Mucosa of descending colon (tissue), 3 donors: ENCODE data around the gene TRAM2. TPM values are rescaled to one million over a fixed set of nuclear protein-coding genes. Genes with fewer than 3 reads are reported as not detected.
A peak's percentile ranks its signal among the peaks of the same experiment; 100 is the strongest.

Source experiments
- ATAC-seq: fragments of 200-7000 bp; cut with Tn5 transposase; one replicate; pipeline ENCODE4 v1.9.1; 2020; ENCODE audit warnings: mild to moderate bottlenecking, moderate library complexity
- DNase-seq, 3 donors: peaks; one replicate each; pipeline ENCODE4 v3.0.0-alpha.2; 2020
- H3K36me3 ChIP-seq: fragments of 200-600 bp; one replicate; pipeline ENCODE4 v1.8.0; 2021; ENCODE audit warnings: low read depth, mild to moderate bottlenecking
- H3K4me1 ChIP-seq: fragments of 200-600 bp; one replicate; pipeline ENCODE4 v1.8.0; 2021; ENCODE audit warnings: low read depth, mild to moderate bottlenecking
- H3K4me3 ChIP-seq: fragments of 200-600 bp; one replicate; pipeline ENCODE4 v1.8.0; 2021; ENCODE audit warnings: mild to moderate bottlenecking
- H3K9me3 ChIP-seq: fragments of 200-600 bp; one replicate; pipeline ENCODE4 v1.8.0; 2021; ENCODE audit warnings: mild to moderate bottlenecking
- intact Hi-C, 2 donors: fragments of 100-400 bp; cut with DNase I in 1 of 2; cut with micrococcal nuclease in 1 of 2; formaldehyde crosslinking; loops; one replicate each; pipeline versions ENCODE4 v1.11.0 to v1.11.1; 2022; cut with DNase I, micrococcal nuclease
- total RNA-seq, 3 donors: library from RNA; stranded (reverse); fragmentation: NEBNext Ultra II Directional in 2 of 3; extraction: Animal tissue kit (Norgen Biotek cat#: 25700) in 2 of 3; gene quantifications; one replicate each; pipeline versions ENCODE4 v1.2.1 to v1.2.4, GENCODE V29; 2021 to 2023
- TF ChIP-seq, protein P1 (sequence below): fragments of 200-600 bp; IDR thresholded peaks from one replicate; pipeline ENCODE4 v1.8.0; 2022; ENCODE audit warnings: antibody characterized with exemption, mild to moderate bottlenecking
- donor health status: DM: no; HTN: no; CAD: no; lungs with moderate emphysema.
- donor health status: DM: no; HTN: no; CAD: no.
- donor health status: DM: no; HTN: yes; CAD: no.

The TRAM2 gene
- total RNA-seq, 3 donors from 2014 or later, result 20.3 to 25.0 (median 24.1) TPM

DNA sequence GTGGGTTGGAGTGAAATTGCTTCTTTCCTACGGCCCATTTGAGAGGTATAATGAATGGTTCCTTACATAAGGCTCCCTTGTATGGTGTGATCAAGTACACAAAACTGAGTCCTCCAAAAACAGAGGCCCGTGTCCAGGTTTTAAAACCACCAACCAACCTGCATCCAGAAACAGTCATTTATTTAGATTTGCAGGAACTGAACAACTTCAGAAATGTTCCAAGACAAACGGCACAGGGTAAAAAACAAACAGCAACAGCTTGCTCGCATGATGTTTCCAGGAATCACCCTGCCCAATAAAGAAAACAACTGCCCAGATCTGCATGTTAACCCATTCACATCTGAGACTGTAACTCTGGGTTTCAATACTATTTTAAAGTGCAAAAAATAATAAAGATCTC, 40.2 kb upstream of the TRAM2 start:
- intact Hi-C loops, result no loop called here
- TF ChIP-seq, protein P1, sequence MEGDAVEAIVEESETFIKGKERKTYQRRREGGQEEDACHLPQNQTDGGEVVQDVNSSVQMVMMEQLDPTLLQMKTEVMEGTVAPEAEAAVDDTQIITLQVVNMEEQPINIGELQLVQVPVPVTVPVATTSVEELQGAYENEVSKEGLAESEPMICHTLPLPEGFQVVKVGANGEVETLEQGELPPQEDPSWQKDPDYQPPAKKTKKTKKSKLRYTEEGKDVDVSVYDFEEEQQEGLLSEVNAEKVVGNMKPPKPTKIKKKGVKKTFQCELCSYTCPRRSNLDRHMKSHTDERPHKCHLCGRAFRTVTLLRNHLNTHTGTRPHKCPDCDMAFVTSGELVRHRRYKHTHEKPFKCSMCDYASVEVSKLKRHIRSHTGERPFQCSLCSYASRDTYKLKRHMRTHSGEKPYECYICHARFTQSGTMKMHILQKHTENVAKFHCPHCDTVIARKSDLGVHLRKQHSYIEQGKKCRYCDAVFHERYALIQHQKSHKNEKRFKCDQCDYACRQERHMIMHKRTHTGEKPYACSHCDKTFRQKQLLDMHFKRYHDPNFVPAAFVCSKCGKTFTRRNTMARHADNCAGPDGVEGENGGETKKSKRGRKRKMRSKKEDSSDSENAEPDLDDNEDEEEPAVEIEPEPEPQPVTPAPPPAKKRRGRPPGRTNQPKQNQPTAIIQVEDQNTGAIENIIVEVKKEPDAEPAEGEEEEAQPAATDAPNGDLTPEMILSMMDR, result no peak
- H3K4me3 ChIP-seq, result no peak overlapping the region
- no peaks in the 10 kb centered on the region for H3K4me1 ChIP-seq
- H3K9me3 ChIP-seq, result no peaks in the 10 kb centered on the region
- no peaks in the 10 kb centered on the region for H3K36me3 ChIP-seq
- DNase-seq (no peak), ATAC-seq (peak; percentile 74)

DNA sequence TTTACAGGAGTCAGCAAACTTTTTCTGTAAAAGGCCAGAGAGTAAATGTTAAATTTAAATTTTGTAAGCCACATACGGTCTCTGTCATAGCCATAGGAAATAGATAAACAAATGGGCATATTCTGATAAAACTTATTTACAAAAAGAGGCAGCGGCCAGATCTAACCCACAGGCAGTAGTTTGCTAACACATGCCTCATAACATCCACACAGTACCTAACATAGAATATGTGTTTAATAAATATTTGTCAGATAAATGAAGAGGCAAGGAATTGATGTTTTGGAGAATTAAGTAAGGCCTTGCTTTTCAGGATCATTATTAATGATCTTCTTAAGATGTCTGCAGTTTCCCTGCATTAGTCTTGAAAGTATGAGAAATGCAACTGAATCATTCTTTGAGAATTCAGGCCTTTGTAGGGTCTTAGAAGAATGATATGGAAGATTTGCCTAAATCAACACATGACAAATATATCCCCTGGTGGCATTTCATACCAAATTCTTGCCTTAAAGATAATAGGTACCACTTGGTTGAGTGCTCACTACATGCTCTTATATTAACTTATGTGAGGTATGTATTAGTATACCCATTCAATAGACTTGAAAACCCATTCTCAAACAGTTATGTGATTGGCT, 39.3 kb upstream of the TRAM2 start:
- Histone ChIP-seq H3K4me3 (no peak overlapping the region), H3K4me1 (peaks cover 7% of the 10 kb centered on the region), H3K36me3 (no peaks in the 10 kb centered on the region), H3K9me3 (no peaks in the 10 kb centered on the region)
- TF ChIP-seq, protein P1, result no peak
- DNase-seq (no peak), ATAC-seq (no peak)
- intact Hi-C loops, result no loop called here

DNA sequence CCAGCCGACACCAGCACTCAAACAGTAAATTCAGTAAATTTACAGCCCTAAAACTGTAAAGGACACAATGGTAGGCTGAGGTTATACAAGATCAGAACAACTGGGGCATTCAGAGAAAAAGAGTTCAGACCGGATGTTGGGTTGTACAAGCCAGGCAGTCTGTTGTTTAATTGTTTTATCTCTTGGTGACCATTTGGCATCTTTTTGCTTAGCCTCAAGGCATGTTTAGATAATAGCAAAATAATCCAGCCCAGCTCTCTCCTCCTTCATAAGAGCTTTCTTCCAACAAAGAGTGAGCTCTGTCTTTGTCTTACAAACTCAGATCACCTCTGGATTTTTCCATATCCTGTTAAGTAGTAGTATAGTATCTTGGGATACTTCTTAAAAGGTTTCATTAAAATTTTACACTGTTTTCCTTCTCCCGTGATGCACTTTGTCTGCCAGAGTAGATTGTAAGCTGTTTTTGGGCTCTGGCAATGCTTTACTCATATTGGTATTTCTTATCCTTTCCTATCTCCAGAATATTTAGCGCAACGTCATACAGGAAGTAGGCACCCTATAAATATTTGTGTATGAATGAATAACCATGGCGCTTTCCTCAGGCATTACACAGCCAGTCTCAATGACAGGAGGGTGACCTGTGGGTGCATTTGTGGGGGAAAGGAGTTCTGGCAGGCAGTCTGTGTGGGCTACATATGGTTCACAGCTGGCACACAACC, 35.6 kb upstream of the TRAM2 start:
- Histone ChIP-seq H3K4me3 (no peak overlapping the region), H3K36me3 (no peaks in the 10 kb centered on the region), H3K4me1 (peaks cover 20% of the 10 kb centered on the region), H3K9me3 (no peaks in the 10 kb centered on the region)
- TF ChIP-seq, protein P1, result no peak
- ATAC-seq (peak; percentile 10), DNase-seq (no peak)
- intact Hi-C loops, result no loop called here

DNA sequence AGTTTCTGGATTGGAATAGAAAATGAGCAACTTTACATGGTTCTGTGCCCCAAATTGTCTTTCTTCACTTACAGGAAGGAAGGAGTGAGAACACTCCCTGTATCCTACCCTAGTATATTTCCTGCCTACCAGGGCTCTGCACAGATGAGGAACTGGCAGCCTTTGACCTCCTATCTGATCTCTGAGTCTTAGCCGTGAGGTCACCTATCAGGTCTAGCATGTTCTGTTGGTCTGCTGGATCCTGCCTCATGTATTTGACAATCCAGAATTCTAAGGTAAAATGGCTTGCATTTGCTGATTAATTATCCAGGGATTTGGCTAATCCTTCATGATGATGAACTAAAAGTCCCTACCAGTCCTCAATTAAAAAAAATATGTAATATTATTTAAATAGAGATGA, 35.0 kb upstream of the TRAM2 start:
- Histone ChIP-seq H3K4me1 (peaks cover 20% of the 10 kb centered on the region), H3K9me3 (no peaks in the 10 kb centered on the region), H3K4me3 (no peak overlapping the region), H3K36me3 (no peaks in the 10 kb centered on the region)
- TF ChIP-seq, protein P1, result no peak
- ATAC-seq, result peak; percentile 84
- intact Hi-C loops, result no loop called here
- DNase-seq, result no peak

DNA sequence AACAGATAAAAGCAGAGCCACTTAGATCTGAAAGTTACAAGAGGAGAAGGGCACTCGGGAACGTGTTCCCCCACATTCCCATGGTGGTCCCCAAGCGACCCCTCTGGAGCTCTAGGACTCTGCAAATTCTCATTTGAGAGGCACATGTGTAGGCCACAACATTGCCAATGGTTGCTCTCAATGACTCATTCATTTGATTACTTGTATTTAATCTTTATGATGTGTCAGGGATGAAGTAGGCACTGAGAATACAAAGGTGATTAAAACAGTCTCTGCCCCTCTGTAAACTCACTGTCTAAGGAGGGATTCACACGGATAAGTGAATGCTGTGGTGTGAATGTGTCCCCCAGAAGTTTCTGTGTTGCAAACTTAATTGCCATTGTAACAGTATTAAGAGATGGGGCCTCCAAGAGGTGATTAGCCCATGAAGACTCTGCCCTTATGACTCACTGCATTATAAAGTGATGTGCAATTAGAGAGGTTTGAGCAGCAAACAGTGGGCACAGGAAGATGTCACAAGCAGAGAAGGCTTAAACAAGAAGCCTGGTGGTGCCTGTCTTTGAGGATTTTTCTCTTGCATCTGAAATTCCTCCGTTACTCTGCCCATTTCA, 34.0 kb upstream of the TRAM2 start:
- Histone ChIP-seq H3K9me3 (no peaks in the 10 kb centered on the region), H3K4me1 (peaks cover 20% of the 10 kb centered on the region), H3K4me3 (no peak overlapping the region), H3K36me3 (no peaks in the 10 kb centered on the region)
- intact Hi-C loops, result no loop called here
- ATAC-seq (peak; percentile 82), DNase-seq (no peak)
- TF ChIP-seq, protein P1, result no peak
